ENCODE data around the gene NEK2. TPM values are rescaled to one million over a fixed set of nuclear protein-coding genes. Genes with fewer than 3 reads are reported as not detected.

NEK2 gene
- total and polyA plus RNA-seq, 2 of the 13 experiments (the other 11 are each of a cell fraction or from before 2014, with no cell fraction given): 10.9 to 40.8 TPM

DNA sequence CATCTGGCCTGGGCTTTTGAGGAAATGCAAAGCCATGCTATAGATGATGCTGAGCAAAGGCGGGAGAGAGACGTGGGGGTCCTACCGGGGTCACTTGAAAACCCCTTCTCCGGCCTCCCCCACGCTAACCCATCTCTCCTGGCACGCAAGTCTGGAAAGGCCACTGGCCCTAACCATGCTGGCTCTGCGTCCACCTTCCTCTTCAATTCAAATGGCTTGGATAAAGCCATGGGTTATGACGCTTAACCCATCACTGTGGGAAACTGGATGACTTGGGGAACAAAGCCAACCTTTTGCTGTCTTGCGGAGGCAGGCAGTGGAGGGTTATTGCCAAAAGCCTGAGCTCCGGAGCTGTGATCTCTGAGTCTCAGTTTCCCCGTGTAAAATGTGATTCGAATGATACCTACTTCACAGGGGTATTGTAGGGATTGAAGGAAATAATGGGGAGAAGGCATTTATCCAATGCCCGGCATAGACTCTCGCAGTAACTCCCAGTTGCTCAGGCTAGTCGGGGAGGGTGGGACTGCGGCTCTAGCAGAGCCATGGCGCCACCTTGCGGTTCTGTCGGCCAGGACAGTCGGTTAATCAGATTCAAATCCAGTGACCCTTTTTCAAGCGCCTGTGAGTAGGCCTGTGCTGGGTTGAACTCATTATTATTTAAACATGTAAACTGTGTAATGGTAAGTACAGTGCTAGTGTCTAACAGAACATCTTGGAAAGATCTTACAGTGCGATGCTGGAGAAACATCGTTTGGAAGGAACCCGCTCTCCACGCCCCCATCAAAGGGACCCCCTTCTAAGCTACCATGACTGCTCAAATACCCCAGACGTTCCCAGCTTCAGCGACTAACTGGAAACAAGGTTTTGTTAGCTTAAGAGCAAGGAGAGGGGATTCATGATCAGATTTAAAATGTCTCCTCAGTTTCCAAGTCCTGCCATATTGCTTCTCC, 20.3 kb downstream of the NEK2 start (continued):
- TF ChIP-seq, protein P1, sequence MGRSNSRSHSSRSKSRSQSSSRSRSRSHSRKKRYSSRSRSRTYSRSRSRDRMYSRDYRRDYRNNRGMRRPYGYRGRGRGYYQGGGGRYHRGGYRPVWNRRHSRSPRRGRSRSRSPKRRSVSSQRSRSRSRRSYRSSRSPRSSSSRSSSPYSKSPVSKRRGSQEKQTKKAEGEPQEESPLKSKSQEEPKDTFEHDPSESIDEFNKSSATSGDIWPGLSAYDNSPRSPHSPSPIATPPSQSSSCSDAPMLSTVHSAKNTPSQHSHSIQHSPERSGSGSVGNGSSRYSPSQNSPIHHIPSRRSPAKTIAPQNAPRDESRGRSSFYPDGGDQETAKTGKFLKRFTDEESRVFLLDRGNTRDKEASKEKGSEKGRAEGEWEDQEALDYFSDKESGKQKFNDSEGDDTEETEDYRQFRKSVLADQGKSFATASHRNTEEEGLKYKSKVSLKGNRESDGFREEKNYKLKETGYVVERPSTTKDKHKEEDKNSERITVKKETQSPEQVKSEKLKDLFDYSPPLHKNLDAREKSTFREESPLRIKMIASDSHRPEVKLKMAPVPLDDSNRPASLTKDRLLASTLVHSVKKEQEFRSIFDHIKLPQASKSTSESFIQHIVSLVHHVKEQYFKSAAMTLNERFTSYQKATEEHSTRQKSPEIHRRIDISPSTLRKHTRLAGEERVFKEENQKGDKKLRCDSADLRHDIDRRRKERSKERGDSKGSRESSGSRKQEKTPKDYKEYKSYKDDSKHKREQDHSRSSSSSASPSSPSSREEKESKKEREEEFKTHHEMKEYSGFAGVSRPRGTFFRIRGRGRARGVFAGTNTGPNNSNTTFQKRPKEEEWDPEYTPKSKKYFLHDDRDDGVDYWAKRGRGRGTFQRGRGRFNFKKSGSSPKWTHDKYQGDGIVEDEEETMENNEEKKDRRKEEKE (IDR thresholded peaks at IDR 0.05): no peak
- TF ChIP-seq SMARCC2 (IDR thresholded peaks at IDR 0.05) (no peak), ZBTB38 (CRISPR knock-in tag; IDR thresholded peaks at IDR 0.05) (no peak), ZNF557 (CRISPR knock-in tag; IDR thresholded peaks at IDR 0.05) (no peak), ZNF780A (CRISPR knock-in tag; IDR thresholded peaks at IDR 0.05) (peak; percentile 20; the same call in 1 of the 2 replicates), ZSCAN25 (CRISPR knock-in tag; IDR thresholded peaks at IDR 0.05) (no peak), YEATS2 (CRISPR knock-in tag; IDR thresholded peaks at IDR 0.05; ENCODE audit: borderline replicate concordance) (0 out of 2 replicates have a peak, but pooled peaks have one; percentile 21), GABPA (IDR thresholded peaks at IDR 0.05; ENCODE audit: low read depth, low read length) (no peak), GABPA (CRISPR knock-in tag; IDR thresholded peaks at IDR 0.05; ENCODE audit: low read depth) (no peak), FLYWCH1 (CRISPR knock-in tag; IDR thresholded peaks at IDR 0.05) (no peak), HMG20A (CRISPR knock-in tag; IDR thresholded peaks at IDR 0.05; ENCODE audit: borderline replicate concordance) (no peak), ADNP (CRISPR knock-in tag; IDR thresholded peaks at IDR 0.05) (no peak), MED13 (CRISPR knock-in tag; IDR thresholded peaks at IDR 0.05) (no peak), KDM4B (CRISPR knock-in tag; IDR thresholded peaks at IDR 0.05) (0 out of 2 replicates have a peak, but pooled peaks have one; percentile 38), PAWR (CRISPR knock-in tag; IDR thresholded peaks at IDR 0.05; ENCODE audit: borderline replicate concordance) (no peak), KDM2A (CRISPR knock-in tag; IDR thresholded peaks at IDR 0.05; ENCODE audit: borderline replicate concordance, low read depth) (peak; percentile 59; the same call in 1 of the 2 replicates), RBM39 (IDR thresholded peaks at IDR 0.05; ENCODE audit: low read depth, low read length, poor library complexity, severe bottlenecking) (no peak), SNAI1 (CRISPR knock-in tag; IDR thresholded peaks at IDR 0.05; ENCODE audit: borderline replicate concordance) (no peak), ZNF180 (CRISPR knock-in tag; IDR thresholded peaks at IDR 0.05; ENCODE audit: borderline replicate concordance, low read depth) (no peak)
- TF ChIP-seq, protein P2, sequence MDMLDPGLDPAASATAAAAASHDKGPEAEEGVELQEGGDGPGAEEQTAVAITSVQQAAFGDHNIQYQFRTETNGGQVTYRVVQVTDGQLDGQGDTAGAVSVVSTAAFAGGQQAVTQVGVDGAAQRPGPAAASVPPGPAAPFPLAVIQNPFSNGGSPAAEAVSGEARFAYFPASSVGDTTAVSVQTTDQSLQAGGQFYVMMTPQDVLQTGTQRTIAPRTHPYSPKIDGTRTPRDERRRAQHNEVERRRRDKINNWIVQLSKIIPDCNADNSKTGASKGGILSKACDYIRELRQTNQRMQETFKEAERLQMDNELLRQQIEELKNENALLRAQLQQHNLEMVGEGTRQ (IDR thresholded peaks at IDR 0.05; ENCODE audit: low read depth, low read length): no peak
- TF ChIP-seq, protein P2 (CRISPR knock-in tag; IDR thresholded peaks at IDR 0.05; ENCODE audit: borderline replicate concordance): no peak
- TF ChIP-seq, protein P3, sequence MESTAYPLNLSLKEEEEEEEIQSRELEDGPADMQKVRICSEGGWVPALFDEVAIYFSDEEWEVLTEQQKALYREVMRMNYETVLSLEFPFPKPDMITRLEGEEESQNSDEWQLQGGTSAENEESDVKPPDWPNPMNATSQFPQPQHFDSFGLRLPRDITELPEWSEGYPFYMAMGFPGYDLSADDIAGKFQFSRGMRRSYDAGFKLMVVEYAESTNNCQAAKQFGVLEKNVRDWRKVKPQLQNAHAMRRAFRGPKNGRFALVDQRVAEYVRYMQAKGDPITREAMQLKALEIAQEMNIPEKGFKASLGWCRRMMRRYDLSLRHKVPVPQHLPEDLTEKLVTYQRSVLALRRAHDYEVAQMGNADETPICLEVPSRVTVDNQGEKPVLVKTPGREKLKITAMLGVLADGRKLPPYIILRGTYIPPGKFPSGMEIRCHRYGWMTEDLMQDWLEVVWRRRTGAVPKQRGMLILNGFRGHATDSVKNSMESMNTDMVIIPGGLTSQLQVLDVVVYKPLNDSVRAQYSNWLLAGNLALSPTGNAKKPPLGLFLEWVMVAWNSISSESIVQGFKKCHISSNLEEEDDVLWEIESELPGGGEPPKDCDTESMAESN (CRISPR knock-in tag; conservative IDR thresholded peaks at IDR 0.05): no peak

Data from HepG2 (cell line).